ENCODE results near the gene GRAMD4.

Gene GRAMD4

DNA sequence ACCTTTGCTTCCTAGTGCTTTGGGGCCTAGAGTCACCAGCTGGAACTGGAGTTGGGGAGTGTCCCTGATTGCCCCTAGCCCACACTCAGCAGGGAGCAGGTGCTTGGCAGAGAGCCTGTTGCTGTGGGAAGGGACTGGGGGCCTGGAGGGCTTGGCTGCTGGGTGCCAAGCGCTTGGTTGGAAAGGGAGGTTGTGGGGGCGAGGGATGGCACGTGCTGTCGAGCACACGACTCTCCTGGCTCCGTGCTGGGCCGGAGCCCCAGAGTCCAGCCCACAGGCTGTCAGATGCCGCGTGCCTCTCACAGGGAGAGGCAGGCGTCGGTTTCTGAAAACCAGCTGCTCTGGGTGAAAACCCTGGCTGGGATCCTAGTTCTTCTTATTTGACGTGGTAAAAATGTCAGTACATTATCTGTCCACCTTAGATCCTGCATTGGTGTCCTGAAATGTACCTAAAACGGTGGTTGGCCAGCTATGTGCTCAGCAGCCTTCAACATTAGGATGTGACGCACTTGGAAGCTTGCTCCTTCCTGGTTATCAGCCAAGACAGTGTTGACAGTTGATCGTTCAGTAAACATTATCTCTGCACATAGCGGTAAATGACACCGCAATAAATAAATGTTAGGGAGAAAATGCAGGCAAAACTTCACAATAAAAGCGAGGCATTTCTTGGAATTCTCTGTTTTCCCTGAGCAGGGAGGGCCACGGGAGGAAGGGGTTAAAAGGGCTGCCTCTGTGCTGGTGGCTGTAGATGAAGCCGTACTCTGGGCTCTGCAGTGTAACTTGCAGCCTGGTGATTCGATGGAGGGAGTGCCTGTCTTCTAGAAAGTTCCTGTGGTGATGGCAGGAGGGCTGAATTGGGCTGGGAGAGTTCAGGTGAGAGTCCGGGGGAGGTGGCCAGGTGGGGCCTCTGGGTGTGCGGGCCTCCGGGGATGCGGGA is 29.2 kb downstream of the GRAMD4 start:
- TF ChIP-seq, protein P1, sequence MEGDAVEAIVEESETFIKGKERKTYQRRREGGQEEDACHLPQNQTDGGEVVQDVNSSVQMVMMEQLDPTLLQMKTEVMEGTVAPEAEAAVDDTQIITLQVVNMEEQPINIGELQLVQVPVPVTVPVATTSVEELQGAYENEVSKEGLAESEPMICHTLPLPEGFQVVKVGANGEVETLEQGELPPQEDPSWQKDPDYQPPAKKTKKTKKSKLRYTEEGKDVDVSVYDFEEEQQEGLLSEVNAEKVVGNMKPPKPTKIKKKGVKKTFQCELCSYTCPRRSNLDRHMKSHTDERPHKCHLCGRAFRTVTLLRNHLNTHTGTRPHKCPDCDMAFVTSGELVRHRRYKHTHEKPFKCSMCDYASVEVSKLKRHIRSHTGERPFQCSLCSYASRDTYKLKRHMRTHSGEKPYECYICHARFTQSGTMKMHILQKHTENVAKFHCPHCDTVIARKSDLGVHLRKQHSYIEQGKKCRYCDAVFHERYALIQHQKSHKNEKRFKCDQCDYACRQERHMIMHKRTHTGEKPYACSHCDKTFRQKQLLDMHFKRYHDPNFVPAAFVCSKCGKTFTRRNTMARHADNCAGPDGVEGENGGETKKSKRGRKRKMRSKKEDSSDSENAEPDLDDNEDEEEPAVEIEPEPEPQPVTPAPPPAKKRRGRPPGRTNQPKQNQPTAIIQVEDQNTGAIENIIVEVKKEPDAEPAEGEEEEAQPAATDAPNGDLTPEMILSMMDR (IDR thresholded peaks at IDR 0.05; ENCODE audit: low read depth, low read length, missing control alignments) = no peak
- no peak overlapping the region for H3K4me3 ChIP-seq (ENCODE audit: low read depth, low read length)
- DNase-seq (ENCODE audit: low read depth) = no peak

DNA sequence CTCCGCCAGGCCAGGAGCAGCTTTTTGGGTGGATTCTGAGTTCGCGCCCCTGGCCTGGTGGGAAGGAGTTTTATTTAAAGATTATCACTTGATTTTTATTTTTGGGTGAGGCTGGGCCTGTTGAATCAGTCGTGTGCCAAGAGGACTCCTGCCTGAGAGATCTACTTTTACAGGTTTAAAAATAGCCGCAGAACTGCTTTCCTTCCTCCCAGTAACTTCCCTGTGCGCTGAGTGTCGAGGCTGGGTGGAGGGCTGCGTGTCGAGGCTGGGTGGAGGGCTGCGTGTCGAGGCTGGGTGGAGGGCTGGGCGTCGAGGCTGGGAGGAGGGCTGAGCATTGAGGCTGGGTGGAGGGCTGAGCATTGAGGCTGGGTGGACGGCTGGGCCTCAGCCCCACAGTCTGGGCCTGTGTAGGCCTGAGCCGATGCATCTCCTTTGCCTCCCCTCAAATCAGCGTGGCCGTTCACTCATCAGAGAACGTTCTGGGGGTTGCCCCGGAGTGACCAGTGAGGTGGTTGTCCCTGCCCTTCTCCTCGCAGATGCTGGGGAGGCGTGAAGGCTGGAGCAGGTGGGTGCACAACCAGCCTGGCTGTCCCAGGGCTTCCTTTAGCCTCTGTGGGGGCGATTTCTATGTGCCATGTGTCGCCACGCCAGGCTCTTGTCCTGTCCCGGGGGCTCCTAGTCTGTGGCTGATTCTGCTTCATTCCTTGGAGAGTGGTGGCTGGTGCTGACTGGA is 30.1 kb downstream of the GRAMD4 start:
- no peak for DNase-seq (ENCODE audit: low read depth)
- TF ChIP-seq, protein P1 (IDR thresholded peaks at IDR 0.05; ENCODE audit: low read depth, low read length, missing control alignments) = no peak
- H3K4me3 ChIP-seq (ENCODE audit: low read depth, low read length) = no peak overlapping the region

- no peak for DNase-seq (ENCODE audit: low read depth)
- H3K4me3 ChIP-seq (ENCODE audit: low read depth, low read length) = no peak overlapping the region
- TF ChIP-seq, protein P1 (IDR thresholded peaks at IDR 0.05; ENCODE audit: low read depth, low read length, missing control alignments) = no peak
These were observed 31.1 kb downstream of the GRAMD4 start for GRCh38 chr22:46651316-46651715.

GRCh38 chr22:46652081-46652846 is 32.1 kb downstream of the GRAMD4 start:
- no peak overlapping the region for H3K4me3 ChIP-seq (ENCODE audit: low read depth, low read length)
- TF ChIP-seq, protein P1 (IDR thresholded peaks at IDR 0.05; ENCODE audit: low read depth, low read length, missing control alignments) = no peak
- no peak for DNase-seq (ENCODE audit: low read depth)

- H3K4me3 ChIP-seq (ENCODE audit: low read depth, low read length) = no peak overlapping the region
- no peak for DNase-seq (ENCODE audit: low read depth)
- TF ChIP-seq, protein P1 (IDR thresholded peaks at IDR 0.05; ENCODE audit: low read depth, low read length, missing control alignments) = no peak
These were observed 32.7 kb downstream of the GRAMD4 start for GRCh38 chr22:46652847-46653331.

GRCh38 chr22:46653596-46653995 is 33.4 kb downstream of the GRAMD4 start:
- H3K4me3 ChIP-seq (ENCODE audit: low read depth, low read length) = no peak overlapping the region
- DNase-seq (ENCODE audit: low read depth) = no peak
- TF ChIP-seq, protein P1 (IDR thresholded peaks at IDR 0.05; ENCODE audit: low read depth, low read length, missing control alignments) = no peak

All from GM12864 (cell line).